ENCODE measurements around the gene GAL3ST2. TPM values are rescaled to one million over a fixed set of nuclear protein-coding genes. Genes with fewer than 3 reads are reported as not detected.
"Not testable (repeated sequence)": the region's sequence is repeated elsewhere in the genome, so short reads cannot be mapped to it uniquely, and the experiment has no call there.

Gene GAL3ST2
- total and polyA plus RNA-seq, 4 donors, result 0.40 TPM; not detected in 3

DNA sequence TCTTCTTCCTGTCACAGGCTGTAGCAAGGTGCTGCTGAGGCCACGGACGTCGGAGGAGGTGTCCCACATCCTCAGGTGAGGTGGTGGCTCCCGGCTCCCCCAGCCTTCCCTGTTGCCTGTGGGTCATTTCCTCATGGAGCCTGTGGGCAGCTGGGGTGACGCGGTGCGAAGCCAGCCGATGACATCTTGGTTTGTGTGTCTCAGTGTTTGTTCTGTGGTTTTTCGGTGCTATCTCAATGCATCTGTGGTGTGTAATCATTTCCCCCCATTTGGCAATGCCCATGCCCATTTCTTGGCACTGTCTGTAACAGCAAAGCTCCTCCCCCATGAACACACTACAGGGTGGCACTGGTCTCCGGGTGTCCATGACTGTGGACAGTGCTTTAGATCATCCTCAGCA lies 35.6 kb upstream of the GAL3ST2 start:
- Histone ChIP-seq H3K36me3 (ENCODE audit: control insufficient read depth in 4 of 4, insufficient read depth in 4 of 4, low read length in 4 of 4) (peaks cover 2 to 23% (median 16%) of the 10 kb centered on the region in 4 donors), H3K9ac (ENCODE audit: insufficient read depth in 1 of 2, low read length in 2 of 2) (no peak overlapping the region), H3K27ac (ENCODE audit: low read depth in 1 of 2, low read length in 1 of 2) (no peak overlapping the region), H3K9me3 (ENCODE audit: control insufficient read depth in 4 of 4, insufficient read depth in 3 of 4, low read length in 3 of 4) (no peaks in the 10 kb centered on the region), H3K4me3 (no peak overlapping the region), H3K4me1 (ENCODE audit: control insufficient read depth in 5 of 5, insufficient read depth in 5 of 5, low read length in 5 of 5) (peaks cover 0 to 2% (median 0%) of the 10 kb centered on the region in 5 donors), H3K27me3 (ENCODE audit: control insufficient read depth in 3 of 3, insufficient read depth in 3 of 3, low read length in 2 of 3) (no peaks in the 10 kb centered on the region)
- TF ChIP-seq, protein P1, sequence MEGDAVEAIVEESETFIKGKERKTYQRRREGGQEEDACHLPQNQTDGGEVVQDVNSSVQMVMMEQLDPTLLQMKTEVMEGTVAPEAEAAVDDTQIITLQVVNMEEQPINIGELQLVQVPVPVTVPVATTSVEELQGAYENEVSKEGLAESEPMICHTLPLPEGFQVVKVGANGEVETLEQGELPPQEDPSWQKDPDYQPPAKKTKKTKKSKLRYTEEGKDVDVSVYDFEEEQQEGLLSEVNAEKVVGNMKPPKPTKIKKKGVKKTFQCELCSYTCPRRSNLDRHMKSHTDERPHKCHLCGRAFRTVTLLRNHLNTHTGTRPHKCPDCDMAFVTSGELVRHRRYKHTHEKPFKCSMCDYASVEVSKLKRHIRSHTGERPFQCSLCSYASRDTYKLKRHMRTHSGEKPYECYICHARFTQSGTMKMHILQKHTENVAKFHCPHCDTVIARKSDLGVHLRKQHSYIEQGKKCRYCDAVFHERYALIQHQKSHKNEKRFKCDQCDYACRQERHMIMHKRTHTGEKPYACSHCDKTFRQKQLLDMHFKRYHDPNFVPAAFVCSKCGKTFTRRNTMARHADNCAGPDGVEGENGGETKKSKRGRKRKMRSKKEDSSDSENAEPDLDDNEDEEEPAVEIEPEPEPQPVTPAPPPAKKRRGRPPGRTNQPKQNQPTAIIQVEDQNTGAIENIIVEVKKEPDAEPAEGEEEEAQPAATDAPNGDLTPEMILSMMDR (IDR thresholded peaks at IDR 0.05; ENCODE audit: control extremely low read depth, extremely low read depth), result no peak
- WGBS, 2 donors, result 33 to 55% methylated on average over 10 of the region's 10 CpGs
- ATAC-seq (ENCODE audit: insufficient read depth, low FRiP score), result no peak
- no peak for DNase-seq

DNA sequence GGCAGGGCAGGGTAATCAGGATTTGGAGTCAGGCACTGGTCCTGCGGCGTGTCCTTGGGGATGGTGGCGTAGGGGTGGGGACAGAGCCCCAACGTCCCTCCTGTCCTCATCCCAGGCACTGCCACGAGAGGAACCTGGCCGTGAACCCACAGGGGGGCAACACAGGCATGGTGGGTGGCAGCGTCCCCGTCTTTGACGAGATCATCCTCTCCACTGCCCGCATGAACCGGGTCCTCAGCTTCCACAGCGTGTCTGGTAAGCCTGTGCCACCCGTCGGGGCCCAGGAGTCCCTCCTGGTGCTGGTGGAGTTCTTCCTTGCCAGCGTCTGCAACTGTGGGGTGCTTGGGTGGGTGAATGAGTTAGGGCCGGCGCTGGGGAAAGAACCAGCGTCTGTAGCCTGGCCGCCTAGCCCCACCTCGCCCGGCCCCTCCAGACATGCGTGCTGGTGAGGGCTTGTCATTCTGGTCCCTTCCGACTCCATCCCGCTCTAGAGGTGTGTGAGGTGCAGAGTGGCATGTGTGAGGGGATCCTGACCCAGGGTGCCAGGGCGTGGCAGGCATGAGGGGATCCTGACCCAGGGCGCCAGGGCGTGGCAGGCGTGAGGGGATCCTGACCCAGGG lies 34.2 kb upstream of the GAL3ST2 start:
- H3K36me3 ChIP-seq (ENCODE audit: control insufficient read depth in 4 of 4, insufficient read depth in 4 of 4, low read length in 4 of 4), result peaks cover 2 to 26% (median 19%) of the 10 kb centered on the region in 4 donors
- no peaks in the 10 kb centered on the region for H3K27me3 ChIP-seq (ENCODE audit: control insufficient read depth in 3 of 3, insufficient read depth in 3 of 3, low read length in 2 of 3)
- 96 to 97% methylated on average over 28 of the region's 28 CpGs for WGBS, 2 donors
- peaks cover 0 to 2% (median 0%) of the 10 kb centered on the region in 5 donors for H3K4me1 ChIP-seq (ENCODE audit: control insufficient read depth in 5 of 5, insufficient read depth in 5 of 5, low read length in 5 of 5)
- no peaks in the 10 kb centered on the region for H3K9me3 ChIP-seq (ENCODE audit: control insufficient read depth in 4 of 4, insufficient read depth in 3 of 4, low read length in 3 of 4)
- no peak overlapping the region for H3K4me3 ChIP-seq
- no peak for ATAC-seq (ENCODE audit: insufficient read depth, low FRiP score)
- H3K9ac ChIP-seq (ENCODE audit: insufficient read depth in 1 of 2, low read length in 2 of 2), result no peak overlapping the region
- H3K27ac ChIP-seq (ENCODE audit: low read depth in 1 of 2, low read length in 1 of 2), result no peak overlapping the region
- TF ChIP-seq, protein P1 (IDR thresholded peaks at IDR 0.05; ENCODE audit: control extremely low read depth, extremely low read depth), result no peak
- DNase-seq, result no peak

DNA sequence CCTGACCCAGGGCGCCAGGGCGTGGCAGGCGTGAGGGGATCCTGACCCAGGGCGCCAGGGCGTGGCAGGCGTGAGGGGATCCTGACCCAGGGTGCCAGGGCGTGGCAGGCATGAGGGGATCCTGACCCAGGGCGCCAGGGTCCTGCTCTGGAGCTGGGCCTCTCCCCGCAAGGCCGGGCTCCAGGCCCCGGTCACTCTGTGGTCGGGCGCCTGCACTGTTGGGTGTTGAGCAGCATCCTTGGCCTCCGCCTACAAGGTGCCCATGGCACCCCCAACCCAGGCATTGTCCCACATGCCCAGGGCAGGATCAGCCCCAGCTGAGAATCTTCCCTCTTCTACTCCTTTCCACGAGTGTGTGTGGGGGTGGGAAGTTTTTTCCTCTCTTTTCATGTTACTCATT lies 33.6 kb upstream of the GAL3ST2 start:
- DNase-seq; H3K27ac ChIP-seq (ENCODE audit: low read depth in 1 of 2, low read length in 1 of 2); H3K9me3 ChIP-seq (ENCODE audit: control insufficient read depth in 4 of 4, insufficient read depth in 3 of 4, low read length in 3 of 4); H3K4me3 ChIP-seq; H3K9ac ChIP-seq (ENCODE audit: insufficient read depth in 1 of 2, low read length in 2 of 2); H3K27me3 ChIP-seq (ENCODE audit: control insufficient read depth in 3 of 3, insufficient read depth in 3 of 3, low read length in 2 of 3); ATAC-seq (ENCODE audit: insufficient read depth, low FRiP score); H3K4me1 ChIP-seq (ENCODE audit: control insufficient read depth in 5 of 5, insufficient read depth in 5 of 5, low read length in 5 of 5): not testable (repeated sequence)
- peaks cover 2 to 26% (median 20%) of the 10 kb centered on the region in 4 donors for H3K36me3 ChIP-seq (ENCODE audit: control insufficient read depth in 4 of 4, insufficient read depth in 4 of 4, low read length in 4 of 4)
- WGBS, 2 donors, result 92 to 99% methylated on average over 14 to 15 of the region's 15 CpGs

DNA sequence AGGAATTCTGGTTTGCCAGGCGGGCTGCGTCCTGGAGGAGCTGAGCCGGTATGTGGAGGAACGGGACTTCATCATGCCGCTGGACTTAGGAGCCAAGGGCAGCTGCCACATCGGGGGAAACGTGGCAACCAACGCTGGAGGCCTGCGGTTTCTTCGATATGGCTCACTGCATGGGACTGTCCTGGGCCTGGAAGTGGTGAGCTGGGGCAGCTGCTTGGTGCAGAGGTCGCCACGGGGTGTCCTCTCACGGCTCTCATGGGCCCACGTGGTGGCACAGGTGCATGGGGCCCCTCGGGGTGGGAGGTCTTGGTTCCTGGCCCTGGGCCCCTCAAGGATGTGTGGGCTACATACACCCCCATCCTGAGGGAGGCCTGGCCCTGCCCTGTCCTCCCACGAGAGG lies 33.0 kb upstream of the GAL3ST2 start:
- H3K4me3 ChIP-seq, result no peak overlapping the region
- H3K27ac ChIP-seq (ENCODE audit: low read depth in 1 of 2, low read length in 1 of 2), result no peak overlapping the region
- H3K9ac ChIP-seq (ENCODE audit: insufficient read depth in 1 of 2, low read length in 2 of 2), result no peak overlapping the region
- H3K4me1 ChIP-seq (ENCODE audit: control insufficient read depth in 5 of 5, insufficient read depth in 5 of 5, low read length in 5 of 5), result peaks cover 0 to 2% (median 0%) of the 10 kb centered on the region in 5 donors
- TF ChIP-seq, protein P1 (IDR thresholded peaks at IDR 0.05; ENCODE audit: control extremely low read depth, extremely low read depth), result no peak
- no peaks in the 10 kb centered on the region for H3K9me3 ChIP-seq (ENCODE audit: control insufficient read depth in 4 of 4, insufficient read depth in 3 of 4, low read length in 3 of 4)
- no peaks in the 10 kb centered on the region for H3K27me3 ChIP-seq (ENCODE audit: control insufficient read depth in 3 of 3, insufficient read depth in 3 of 3, low read length in 2 of 3)
- ATAC-seq (ENCODE audit: insufficient read depth, low FRiP score), result no peak
- WGBS, 2 donors, result 95 to 96% methylated on average over 16 of the region's 16 CpGs
- DNase-seq, result no peak
- peaks cover 2 to 26% (median 21%) of the 10 kb centered on the region in 4 donors for H3K36me3 ChIP-seq (ENCODE audit: control insufficient read depth in 4 of 4, insufficient read depth in 4 of 4, low read length in 4 of 4)
